ENCODE results near the gene GRIP2. TPM values are rescaled to one million over a fixed set of nuclear protein-coding genes. Genes with fewer than 3 reads are reported as not detected.

Gene GRIP2
- total RNA-seq, 1 donor: 1.7 TPM

DNA sequence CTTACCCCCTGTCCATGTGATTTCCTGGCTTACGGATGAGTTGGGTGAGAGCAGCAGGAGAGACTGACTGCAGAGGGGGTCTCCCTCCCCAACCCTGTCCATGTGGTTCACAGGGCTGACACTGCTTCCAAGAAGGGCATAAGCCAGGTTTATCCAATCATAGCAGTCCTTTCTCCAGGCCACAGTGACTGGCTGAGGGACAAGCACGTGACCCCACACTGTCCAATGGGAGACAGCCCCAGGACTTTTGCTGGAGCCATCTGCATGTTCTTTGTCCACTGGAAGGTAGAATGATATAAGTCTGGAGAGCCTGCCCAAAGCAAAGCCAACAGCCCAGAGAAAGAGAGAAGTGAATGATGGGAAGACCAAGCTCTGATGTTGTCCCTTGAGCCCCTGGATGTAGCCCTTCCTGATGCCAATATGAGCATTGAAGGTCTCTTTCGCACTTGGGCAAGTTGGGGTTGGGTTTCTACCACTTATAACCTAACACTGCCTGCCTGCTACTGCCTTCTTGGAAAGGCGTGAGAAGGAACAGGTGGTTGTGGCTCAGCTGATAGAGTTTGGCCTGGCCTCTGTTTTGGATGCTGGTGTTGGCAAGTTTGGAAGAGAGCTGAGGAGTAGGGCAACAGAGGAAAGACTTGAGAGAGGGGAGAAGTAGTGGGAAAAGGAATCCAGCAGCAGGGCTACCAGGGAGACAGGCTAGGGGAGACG lies 41.3 kb upstream of the GRIP2 start:
- no peak overlapping the region for H3K4me3 ChIP-seq (ENCODE audit: low read depth, low read length)
- DNase-seq (ENCODE audit: low read depth): no peak
- TF ChIP-seq, protein P1, sequence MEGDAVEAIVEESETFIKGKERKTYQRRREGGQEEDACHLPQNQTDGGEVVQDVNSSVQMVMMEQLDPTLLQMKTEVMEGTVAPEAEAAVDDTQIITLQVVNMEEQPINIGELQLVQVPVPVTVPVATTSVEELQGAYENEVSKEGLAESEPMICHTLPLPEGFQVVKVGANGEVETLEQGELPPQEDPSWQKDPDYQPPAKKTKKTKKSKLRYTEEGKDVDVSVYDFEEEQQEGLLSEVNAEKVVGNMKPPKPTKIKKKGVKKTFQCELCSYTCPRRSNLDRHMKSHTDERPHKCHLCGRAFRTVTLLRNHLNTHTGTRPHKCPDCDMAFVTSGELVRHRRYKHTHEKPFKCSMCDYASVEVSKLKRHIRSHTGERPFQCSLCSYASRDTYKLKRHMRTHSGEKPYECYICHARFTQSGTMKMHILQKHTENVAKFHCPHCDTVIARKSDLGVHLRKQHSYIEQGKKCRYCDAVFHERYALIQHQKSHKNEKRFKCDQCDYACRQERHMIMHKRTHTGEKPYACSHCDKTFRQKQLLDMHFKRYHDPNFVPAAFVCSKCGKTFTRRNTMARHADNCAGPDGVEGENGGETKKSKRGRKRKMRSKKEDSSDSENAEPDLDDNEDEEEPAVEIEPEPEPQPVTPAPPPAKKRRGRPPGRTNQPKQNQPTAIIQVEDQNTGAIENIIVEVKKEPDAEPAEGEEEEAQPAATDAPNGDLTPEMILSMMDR (IDR thresholded peaks at IDR 0.05; ENCODE audit: insufficient read depth, low read depth, low read length): no peak

DNA sequence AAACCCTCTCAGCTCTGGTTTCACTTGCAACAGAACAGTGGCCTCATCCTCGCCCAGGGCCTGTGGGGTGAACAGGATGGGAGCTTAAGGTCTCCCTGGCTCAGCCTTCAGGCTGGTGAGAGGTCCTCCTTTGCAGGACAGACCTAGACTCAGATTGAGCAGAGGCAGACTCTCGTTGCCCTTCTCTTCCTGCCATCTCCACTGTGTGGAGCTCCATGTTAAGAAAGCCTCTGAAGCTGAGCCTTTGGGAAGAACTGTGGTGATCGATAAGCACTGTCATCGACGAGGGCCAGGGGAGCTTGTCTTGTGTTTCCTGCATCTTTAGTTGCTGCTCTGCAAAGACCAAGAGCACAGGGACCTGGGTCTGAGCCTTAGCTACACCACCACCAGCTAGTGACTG lies 37.8 kb upstream of the GRIP2 start:
- no peak for DNase-seq (ENCODE audit: low read depth)
- TF ChIP-seq, protein P1 (IDR thresholded peaks at IDR 0.05; ENCODE audit: insufficient read depth, low read depth, low read length): no peak
- no peak overlapping the region for H3K4me3 ChIP-seq (ENCODE audit: low read depth, low read length)

DNA sequence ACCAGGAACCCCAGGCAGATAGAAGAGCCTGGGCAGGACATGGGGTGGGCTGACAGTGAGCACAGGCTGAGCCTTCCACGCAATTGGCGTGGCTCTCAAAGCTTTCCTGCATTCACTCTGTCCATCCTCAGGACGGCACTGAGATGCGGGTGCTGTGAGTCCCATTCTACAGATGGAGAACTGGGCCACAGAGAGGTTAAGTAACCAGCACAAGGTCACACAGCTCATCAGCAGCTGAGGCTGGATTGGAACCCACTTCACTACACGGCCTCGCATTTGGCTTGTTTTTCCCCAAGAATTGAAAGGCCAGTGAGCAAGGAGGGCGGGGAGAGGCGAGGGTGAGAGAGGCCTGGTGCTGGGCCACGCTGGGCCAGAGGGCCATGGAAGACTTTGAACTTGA lies 36.0 kb upstream of the GRIP2 start:
- DNase-seq (ENCODE audit: low read depth): no peak
- H3K4me3 ChIP-seq (ENCODE audit: low read depth, low read length): no peak overlapping the region
- TF ChIP-seq, protein P1 (IDR thresholded peaks at IDR 0.05; ENCODE audit: insufficient read depth, low read depth, low read length): no peak

DNA sequence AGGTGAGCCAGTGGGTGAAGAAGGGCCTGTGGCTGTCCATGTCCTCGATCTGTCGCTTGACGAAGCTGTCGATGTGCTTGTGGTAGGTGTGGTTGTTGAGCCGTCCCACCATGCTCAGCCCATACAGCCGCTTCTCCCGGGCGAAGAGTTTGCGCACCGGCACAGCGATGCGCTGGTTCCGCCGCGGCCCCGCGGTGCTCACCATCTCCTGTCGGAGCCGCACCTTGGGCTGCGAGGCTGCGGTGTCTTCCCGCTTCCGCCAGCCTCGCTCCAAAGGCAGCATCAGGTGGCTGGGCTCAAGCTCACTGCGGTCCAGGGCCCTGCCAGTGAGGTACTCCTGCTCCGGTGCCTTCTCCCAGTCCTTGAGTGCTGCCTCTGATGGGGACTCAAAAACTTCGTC lies 34.0 kb upstream of the GRIP2 start:
- no peak for DNase-seq (ENCODE audit: low read depth)
- TF ChIP-seq, protein P1 (IDR thresholded peaks at IDR 0.05; ENCODE audit: insufficient read depth, low read depth, low read length): no peak
- no peak overlapping the region for H3K4me3 ChIP-seq (ENCODE audit: low read depth, low read length)

DNA sequence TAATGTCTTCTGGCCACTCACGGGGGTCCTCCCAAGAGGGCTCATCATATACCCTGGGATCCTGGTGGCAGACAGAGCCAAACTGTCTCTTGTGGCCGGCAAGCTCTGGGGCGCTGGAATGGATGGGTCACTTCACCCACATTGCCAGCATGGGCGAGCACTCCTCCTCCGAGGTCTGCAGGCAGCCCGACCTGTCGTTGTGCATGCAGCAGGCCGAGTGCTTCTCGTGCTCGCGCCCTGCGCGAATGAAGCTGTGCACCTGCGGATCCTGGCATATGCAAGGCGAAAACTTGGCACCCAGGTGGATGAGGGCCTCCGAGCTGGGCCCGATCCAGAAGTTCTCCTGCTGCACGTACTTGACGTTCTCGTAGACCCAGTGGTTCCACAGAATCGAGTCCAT lies 33.6 kb upstream of the GRIP2 start:
- DNase-seq (ENCODE audit: low read depth): no peak
- TF ChIP-seq, protein P1 (IDR thresholded peaks at IDR 0.05; ENCODE audit: insufficient read depth, low read depth, low read length): no peak
- no peak overlapping the region for H3K4me3 ChIP-seq (ENCODE audit: low read depth, low read length)

GRCh38 chr3:14570864-14571263 lies 30.7 kb upstream of the GRIP2 start:
- TF ChIP-seq, protein P1 (IDR thresholded peaks at IDR 0.05; ENCODE audit: insufficient read depth, low read depth, low read length): no peak
- H3K4me3 ChIP-seq (ENCODE audit: low read depth, low read length): no peak overlapping the region
- DNase-seq (ENCODE audit: low read depth): no peak

GRCh38 chr3:14570089-14570488 lies 29.9 kb upstream of the GRIP2 start:
- H3K4me3 ChIP-seq (ENCODE audit: low read depth, low read length): no peak overlapping the region
- TF ChIP-seq, protein P1 (IDR thresholded peaks at IDR 0.05; ENCODE audit: insufficient read depth, low read depth, low read length): no peak
- no peak for DNase-seq (ENCODE audit: low read depth)

Data from fibroblast of villous mesenchyme (primary cell).